Brain microvascular endothelial cell (primary cell): Measurements from ENCODE around the gene ACSM6.

Experiments used
- DNase-seq: peaks from one replicate; pipeline ENCODE4 v3.0.0-alpha.2; 2020
- H3K27ac ChIP-seq: fragments of 250-450 bp; sonication (Bioruptor Pico); 2 replicates; pipeline ENCODE4 v1.5.1; 2020; ENCODE audit warnings: mild to moderate bottlenecking, moderate library complexity
- H3K27me3 ChIP-seq: fragments of 250-450 bp; sonication (Bioruptor Pico); replicated peaks from 2 replicates; pipeline ENCODE4 v1.5.1; 2020; ENCODE audit warnings: mild to moderate bottlenecking
- H3K36me3 ChIP-seq: fragments of 250-450 bp; sonication (Bioruptor Pico); replicated peaks from 2 replicates; pipeline ENCODE4 v1.5.1; 2020; ENCODE audit warnings: mild to moderate bottlenecking
- H3K4me3 ChIP-seq: 2 replicates; pipeline ENCODE4 v1.5.1; 2011; ENCODE audit warnings: low read depth, mild to moderate bottlenecking, control low read depth, low read length, moderate library complexity
- in situ Hi-C: cut with HindIII; loops from 2 replicates; pipeline ENCODE4 v1.10.0; 2017; ENCODE audit warnings: low sequenced_read_pairs, low pct_ligation_motif_present
- TF ChIP-seq, protein P1 (sequence below): IDR thresholded peaks from 2 replicates; pipeline ENCODE4 v1.5.1; 2011; ENCODE audit warnings: low read depth, mild to moderate bottlenecking, moderate library complexity, low read length, control low read depth, inconsistent platforms; ENCODE audit errors: missing control alignments

Gene ACSM6

DNA sequence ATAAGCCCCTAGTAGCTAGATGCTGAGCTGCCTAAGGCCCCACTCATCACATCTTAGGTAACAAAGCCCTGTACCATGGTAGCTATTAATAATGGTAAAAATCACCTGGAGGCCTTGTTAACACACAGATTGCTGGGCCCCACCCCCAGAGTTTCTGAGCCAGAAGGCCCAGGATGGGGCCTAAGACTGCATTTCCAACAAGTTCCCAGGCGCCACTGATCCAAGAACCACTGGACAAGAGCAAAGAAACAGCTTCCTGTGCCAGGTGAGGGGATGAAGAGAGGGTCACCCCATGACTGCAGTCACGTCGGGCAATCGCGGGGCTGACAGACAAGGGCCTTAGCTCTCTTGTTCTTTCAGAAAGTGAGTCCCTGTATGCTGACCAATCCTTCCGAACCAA is 46.8 kb downstream of the ACSM6 start:
- Histone ChIP-seq H3K36me3 (peaks cover 23% of the 10 kb centered on the region), H3K27ac (no peak overlapping the region), H3K4me3 (no peak overlapping the region), H3K27me3 (no peaks in the 10 kb centered on the region)
- no peak for DNase-seq
- in situ Hi-C loops: no loop called here
- TF ChIP-seq, protein P1, sequence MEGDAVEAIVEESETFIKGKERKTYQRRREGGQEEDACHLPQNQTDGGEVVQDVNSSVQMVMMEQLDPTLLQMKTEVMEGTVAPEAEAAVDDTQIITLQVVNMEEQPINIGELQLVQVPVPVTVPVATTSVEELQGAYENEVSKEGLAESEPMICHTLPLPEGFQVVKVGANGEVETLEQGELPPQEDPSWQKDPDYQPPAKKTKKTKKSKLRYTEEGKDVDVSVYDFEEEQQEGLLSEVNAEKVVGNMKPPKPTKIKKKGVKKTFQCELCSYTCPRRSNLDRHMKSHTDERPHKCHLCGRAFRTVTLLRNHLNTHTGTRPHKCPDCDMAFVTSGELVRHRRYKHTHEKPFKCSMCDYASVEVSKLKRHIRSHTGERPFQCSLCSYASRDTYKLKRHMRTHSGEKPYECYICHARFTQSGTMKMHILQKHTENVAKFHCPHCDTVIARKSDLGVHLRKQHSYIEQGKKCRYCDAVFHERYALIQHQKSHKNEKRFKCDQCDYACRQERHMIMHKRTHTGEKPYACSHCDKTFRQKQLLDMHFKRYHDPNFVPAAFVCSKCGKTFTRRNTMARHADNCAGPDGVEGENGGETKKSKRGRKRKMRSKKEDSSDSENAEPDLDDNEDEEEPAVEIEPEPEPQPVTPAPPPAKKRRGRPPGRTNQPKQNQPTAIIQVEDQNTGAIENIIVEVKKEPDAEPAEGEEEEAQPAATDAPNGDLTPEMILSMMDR: no peak

GRCh38 chr10:95241533-95241932 is 47.5 kb downstream of the ACSM6 start:
- TF ChIP-seq, protein P1: no peak
- H3K27me3 ChIP-seq: no peaks in the 10 kb centered on the region
- no peak for DNase-seq
- H3K4me3 ChIP-seq: no peak overlapping the region
- H3K27ac ChIP-seq: no peak overlapping the region
- in situ Hi-C loops: no loop called here
- peaks cover 29% of the 10 kb centered on the region for H3K36me3 ChIP-seq

- H3K27me3 ChIP-seq: no peaks in the 10 kb centered on the region
- TF ChIP-seq, protein P1: peak; percentile 83
- H3K36me3 ChIP-seq: peaks cover 25% of the 10 kb centered on the region
- no peak for DNase-seq
- H3K27ac ChIP-seq: no peak overlapping the region
- in situ Hi-C loops: no loop called here
- no peak overlapping the region for H3K4me3 ChIP-seq
These were observed 48.7 kb downstream of the ACSM6 start for GRCh38 chr10:95242581-95243317.

DNA sequence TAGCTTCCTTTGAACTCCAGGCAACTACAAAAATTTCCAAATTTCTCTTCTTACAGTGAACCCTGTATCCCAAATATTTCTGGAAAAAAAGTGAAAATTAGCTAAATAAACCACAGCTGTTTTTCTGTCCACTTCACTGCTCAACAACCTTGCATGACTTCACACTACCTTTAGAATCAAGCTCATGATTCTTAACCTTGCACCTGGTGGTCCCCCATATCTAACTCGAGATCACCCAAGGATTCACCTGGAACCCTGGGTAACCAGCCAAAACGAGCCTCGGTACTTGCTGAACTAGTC is 49.2 kb downstream of the ACSM6 start:
- DNase-seq: no peak
- H3K27ac ChIP-seq: no peak overlapping the region
- in situ Hi-C loops: no loop called here
- H3K4me3 ChIP-seq: no peak overlapping the region
- H3K27me3 ChIP-seq: no peaks in the 10 kb centered on the region
- TF ChIP-seq, protein P1: no peak
- H3K36me3 ChIP-seq: peaks cover 24% of the 10 kb centered on the region

DNA sequence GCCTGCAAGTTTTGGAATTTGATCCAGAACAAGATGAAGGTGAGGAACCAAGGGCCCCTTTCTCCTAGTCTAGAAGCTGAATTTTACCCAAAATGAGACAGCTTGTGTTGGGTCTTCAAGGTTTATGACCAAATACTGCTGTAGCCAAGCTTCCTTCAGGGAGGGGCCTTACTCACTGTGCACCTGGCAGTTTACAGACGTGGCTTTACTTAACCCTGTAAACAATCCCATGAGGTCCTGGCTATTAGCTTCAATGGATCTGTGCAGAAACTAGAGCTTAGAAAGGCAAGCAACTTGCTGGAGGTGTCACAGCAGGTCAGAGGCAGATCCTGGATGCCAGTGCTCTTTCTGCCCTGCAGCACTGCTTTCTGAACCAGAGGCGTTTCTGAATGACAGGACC is 50.1 kb downstream of the ACSM6 start:
- Histone ChIP-seq H3K27me3 (no peaks in the 10 kb centered on the region), H3K4me3 (no peak overlapping the region), H3K36me3 (peaks cover 21% of the 10 kb centered on the region), H3K27ac (no peak overlapping the region)
- no peak for DNase-seq
- TF ChIP-seq, protein P1: no peak
- in situ Hi-C loops: no loop called here
